ENCODE results near the gene PHLDA3.

PHLDA3 gene

DNA sequence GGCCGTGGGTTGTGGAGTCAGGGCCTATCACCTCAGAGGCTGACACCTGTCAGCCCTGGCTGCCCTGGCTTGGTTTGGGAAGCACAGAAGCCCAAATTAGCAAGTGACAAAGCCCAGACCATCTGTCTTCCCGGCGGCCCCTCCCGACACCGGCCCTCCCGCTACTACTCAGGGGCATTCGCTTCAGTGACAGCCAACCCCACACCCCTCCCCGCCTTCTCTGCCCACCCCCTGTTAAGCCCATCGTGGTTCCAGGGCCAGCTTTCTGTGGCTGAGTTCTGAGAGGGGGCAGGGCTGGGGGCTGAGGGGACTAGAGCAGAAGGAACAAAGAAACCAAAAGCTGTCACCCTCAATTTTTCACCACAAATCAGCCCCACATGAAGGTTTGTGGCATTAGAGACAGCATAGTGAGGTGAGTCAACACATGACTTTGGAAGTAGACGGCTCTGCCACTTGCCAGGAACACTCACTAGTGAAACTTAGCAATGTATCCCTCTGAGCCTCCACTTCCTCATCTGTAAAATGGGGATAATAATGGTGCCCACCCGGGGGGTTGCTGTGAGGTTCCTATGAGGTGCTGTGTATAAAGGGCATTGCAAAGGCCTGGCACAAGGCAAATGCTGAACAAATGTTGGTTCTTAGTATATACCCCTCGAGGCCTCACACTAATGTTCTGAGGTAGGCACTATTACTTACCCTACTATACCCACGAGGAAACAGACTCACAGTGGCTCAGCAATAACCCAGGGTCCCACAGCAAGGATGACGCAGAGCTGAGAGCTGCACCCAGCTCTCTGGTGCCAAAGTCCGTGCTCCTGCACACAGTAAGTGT is 42.3 kb downstream of the PHLDA3 start:
- no peak for DNase-seq

DNA sequence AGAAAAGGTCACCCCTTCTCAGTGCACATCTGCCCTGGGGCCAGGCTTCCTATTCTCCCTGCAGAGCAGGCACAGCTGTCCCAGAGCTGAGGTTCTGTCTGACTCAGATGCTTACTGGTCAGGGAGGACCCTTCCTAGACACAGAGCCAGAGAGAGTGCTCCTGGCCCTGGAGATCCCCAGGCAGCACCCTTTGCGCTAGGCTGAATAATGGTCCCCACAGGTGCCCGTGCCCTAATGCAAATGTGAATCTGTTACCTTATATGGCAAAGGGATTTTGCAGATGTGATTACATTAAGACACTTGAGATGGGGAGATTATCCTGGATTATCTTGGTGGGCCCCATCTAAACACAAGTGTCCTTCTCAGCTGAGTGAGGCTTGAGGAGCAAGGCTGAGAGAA is 44.8 kb downstream of the PHLDA3 start:
- no peak for DNase-seq

DNA sequence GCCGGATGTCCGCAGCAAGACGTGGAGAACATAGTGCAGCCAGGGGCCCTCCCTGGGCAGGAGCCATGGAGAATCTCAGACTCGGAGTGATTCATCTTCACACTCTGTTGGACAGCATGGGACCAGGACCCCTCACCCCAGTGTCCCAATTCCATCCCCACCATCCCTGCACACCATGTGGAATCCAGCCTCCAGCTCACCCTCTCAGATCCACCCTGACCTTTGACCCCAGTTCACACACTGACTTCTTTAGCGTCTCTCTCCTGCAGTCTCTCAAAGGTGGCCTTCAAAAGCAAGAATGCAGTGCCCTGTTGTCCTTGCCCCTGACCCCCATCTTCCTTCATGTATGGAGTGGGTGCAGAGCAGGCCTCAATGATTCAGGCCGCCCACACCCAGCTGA is 45.3 kb downstream of the PHLDA3 start:
- DNase-seq = no peak

DNA sequence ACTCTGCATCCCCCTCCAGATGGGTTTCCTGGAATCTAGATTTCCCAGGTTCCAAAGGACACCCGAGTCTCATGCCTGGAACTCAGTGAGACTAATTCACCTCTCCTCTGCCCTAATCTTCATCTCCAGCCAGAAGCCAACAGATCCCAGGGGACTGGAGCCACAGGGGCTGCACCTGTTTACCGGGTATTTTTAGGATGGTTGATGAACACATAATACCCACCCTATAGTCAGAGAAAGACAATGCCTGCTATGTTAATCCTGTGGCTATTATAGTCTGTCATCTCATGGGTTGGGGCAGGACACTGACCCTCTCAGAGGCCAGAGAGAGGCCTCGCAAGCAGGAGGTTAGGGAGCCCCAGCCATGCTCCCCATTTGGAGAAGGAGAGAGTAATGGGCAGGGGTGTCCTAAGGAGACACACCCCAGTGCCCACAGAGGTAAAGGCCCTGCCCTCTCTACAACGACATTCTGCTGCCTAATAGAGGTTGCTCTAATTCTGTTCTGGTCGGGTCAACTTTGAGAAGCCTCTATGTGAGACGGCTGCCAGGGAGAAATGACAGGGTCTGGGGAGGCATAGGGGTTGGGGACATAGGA is 46.5 kb downstream of the PHLDA3 start:
- DNase-seq = no peak

DNA sequence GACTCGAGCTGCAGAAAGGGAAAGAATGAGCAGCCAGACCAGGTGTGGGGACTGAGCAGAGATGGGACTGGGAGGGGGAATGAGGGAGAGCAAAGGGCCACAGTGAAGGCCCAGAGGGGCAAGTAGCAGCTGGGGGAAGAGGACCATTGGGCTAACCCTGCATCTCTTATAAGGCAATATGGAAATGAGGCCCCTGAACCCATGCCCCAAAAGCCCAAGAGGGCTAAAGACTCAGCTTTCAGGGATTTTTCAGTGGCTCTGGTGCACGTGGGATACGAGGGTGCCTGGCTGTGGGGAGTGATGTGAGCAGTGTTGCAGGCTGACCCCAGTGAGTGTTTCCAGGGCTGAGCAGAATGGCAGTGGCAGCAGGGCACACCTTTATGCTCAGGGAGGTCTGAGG is 47.0 kb downstream of the PHLDA3 start:
- DNase-seq = no peak

DNA sequence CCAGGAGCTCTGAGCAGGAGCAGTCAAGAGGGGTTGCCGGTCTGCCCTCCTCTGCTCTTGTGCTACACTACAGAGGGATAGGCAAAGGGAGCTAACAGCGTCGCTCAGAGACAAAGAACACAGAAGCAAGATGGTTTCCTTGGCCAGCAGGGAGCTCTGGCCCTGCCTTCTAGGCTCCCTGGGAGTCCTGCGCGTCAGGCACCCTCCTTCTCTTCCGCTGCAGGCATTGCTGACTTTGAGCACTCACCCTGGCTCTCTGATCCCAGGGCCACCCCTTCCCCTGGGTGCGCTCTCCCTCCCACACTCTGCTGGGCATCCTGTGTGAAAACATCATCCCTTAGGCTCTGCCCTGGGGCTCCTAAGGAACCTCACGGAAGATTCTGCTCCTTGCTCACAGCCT is 47.9 kb downstream of the PHLDA3 start:
- DNase-seq = no peak

DNA sequence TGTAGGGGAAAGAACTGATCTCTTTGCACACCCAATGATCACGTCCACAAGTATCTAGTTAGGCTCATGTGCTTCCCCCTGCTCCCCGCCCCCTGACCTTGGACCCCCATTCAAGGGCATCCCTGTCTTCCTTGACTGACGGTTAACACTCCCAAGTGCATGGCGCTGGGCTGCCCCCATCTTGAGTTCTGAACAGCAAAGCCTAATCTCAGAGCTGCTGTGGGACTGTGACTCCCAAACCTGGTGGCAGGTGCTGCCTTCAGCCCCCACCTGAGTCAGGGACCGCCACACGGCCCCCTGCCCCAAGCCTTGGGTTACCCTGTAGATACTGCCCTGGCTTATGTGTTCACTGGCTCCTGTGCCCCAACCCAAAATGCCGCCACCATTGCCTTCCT is 48.4 kb downstream of the PHLDA3 start:
- DNase-seq = no peak

DNA sequence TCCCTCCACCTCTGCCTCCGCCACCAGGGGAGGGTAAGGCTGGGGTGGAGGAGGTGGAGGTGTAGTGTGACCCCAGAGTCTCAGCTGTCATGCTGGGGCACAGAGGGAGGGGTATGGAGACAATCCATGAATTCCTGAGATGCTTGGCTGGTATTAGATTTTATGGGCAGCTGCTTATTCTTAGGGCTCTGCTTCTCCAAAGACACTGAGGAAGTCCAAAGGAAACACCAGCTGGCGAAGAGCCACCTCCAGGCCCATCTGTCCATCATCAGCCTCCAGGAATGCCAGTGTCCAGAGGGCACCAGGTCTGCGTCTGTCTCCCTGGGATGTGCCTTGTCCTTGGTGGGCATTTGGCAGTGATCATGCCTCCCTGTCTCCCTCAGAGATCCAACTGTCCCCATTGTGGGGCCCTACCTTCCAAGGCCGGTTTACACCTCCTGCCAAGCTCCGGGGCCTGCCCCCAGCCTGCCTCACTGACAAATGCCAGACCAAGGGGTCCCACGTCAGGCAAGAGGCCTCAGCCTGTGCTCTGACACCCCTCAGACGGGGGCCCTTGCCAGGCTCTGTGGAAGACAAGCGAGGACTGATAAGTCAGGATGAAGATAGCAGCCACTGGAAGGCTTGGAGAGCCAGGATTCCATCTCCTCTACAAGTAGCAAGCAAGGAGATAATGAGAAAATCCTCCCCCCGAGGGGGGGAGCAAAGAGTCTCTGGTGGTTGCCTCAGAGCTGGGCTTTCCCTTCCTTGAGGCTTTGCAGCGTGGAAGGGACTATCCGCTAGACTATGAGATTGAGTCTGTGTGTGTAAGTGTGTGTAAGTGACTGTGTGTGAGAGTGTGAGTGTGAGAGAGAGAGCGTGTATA is 49.0 kb downstream of the PHLDA3 start:
- no peak for DNase-seq

DNA sequence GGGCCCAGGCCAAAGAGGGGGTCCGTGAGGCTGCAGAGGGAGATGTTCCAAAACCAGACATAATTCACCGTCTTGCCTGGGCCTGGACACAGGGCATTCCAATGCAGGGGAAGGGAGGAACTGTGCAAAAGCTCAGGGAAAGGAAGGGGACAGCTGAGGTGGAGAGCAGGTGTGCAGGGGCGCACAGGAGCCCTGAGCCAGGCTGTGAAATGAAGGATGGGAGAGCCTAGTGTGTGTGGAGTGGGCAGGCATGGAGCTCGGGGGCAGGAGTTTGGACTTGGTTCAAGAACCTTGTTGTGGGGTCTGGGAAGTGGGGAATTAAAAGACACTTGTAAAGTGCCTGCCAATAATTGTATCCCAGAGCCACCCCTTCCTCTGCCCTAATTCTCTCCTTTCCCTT is 49.7 kb downstream of the PHLDA3 start:
- no peak for DNase-seq

DNA sequence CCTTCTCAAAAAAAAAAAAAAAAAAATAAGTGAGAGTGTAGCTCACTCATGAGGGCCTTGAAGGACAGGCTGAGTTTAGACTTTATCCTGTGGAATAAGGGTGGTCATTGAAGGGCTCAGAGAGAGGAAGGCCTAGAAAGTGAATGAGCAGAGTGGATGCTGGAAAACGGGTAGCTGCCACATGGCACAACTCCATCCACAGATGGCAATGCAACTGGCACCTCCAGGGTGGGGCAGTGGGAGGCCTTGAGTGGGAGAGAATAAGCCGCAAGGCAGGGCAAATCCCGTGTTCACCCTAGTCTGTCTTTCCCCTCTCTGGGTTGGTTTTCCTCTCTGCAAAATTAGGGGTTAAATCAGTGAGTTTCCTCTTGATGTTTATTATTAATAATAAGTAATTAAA is 50.5 kb downstream of the PHLDA3 start:
- no peak for DNase-seq

All from CD4-positive, alpha-beta T cell treated with Interleukin-17A for 1 hour (primary cell).